ENCODE data around the gene CDO1. TPM values are rescaled to one million over a fixed set of nuclear protein-coding genes. Genes with fewer than 3 reads are reported as not detected.

Gene CDO1
- total RNA-seq (under 1 TPM; 0.19 to 0.34 TPM), total RNA-seq (0 to 2.7 (median 0.21) reads per million in 172 experiments)
- not detected for polyA plus RNA-seq (2013, experiment 1 of 2)
- polyA plus RNA-seq (2013, experiment 2 of 2): 0.39 TPM

DNA sequence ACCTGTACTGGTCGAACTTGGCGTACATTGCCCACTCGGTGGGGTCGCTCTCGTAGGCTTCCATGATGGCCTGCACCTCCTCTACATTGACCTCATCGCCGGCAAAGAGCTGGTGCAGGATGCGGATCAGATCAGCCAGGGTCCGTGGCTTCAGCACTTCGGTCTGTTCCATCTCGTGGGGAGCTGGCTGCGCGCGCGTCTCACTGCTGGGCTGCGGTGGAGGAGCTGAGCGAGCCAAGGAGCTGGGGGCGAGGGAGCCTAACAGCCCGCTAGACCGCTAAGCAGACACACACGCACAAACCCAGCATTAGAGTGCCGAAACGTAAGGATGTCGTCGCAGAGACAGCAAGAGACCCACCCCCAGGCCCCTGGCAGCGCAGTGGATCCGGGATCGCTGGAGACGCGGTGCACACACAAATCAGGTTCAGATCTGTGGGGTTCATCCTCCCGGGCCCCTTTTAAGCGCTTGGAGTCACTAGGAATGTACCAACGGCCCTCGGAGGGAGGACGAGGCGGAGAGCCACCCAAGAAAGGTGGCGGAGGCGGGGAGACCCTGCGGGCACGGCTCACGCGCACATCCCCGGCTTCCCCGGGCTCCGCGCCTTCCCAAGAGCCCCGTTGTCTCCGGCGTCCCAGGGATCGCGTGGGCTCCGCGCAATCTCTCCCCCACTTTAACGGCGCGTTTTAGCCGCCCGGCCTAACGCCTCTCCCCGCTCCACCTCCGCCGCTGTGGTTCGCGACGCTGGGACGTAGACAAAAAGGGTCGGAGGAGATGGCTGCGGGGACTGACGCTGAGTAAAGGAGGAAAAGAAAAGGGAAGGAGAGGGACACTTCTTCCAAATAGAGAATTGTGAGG is at the start of gene CDO1:
Gene CDO1 (minus strand): TSS at position 434 of the 856 bp plus-strand sequence. CDS start 262 bp downstream, at position 172.
- intact Hi-C loops (cut with DNase I, micrococcal nuclease): no loop called here
- Histone ChIP-seq H3K4me1 (ENCODE audit: insufficient read depth, low read length) (peaks cover 16% of the 10 kb centered on the region), H3K27me3 (ENCODE audit: control insufficient read depth in 1 of 2, insufficient read depth in 2 of 2, low read length in 2 of 2) (peaks cover 37 to 68% of the 10 kb centered on the region in 2 experiments), H3K4me3 (ENCODE audit: low read length) (peak within 1 kb of the TSS; percentile 38), H3K9me3 (ENCODE audit: control insufficient read depth in 1 of 2, insufficient read depth in 1 of 2, low read length in 2 of 2) (peaks cover 0 to 9% of the 10 kb centered on the region in 2 experiments), H3K27ac (ENCODE audit: low read depth in 1 of 2, low read length in 2 of 2) (no peak within 1 kb of the TSS), H3K36me3 (ENCODE audit: insufficient read depth, low read length) (no peaks in the 10 kb centered on the region)
- Mint-ChIP-seq H3K9me3 (no peaks in the 10 kb centered on the region), H3K4me3 (peak within 1 kb of the TSS; percentile 62), H3K27me3 (peaks cover 79% of the 10 kb centered on the region), H3K27ac (no peak within 1 kb of the TSS), H3K36me3 (ENCODE audit: low read depth) (no peaks in the 10 kb centered on the region), H3K4me1 (ENCODE audit: low read depth) (peaks cover 10% of the 10 kb centered on the region)
- ChIA-PET POLR2A (no interaction called here), CTCF (no interaction called here)
- ATAC-seq (ENCODE audit: poor library complexity): no peak
- no peak for TF ChIP-seq CTCF (IDR thresholded peaks at IDR 0.05)
- DNase-seq: peak in 4 of 14 experiments; percentile 4 to 26 (median 12)

DNA sequence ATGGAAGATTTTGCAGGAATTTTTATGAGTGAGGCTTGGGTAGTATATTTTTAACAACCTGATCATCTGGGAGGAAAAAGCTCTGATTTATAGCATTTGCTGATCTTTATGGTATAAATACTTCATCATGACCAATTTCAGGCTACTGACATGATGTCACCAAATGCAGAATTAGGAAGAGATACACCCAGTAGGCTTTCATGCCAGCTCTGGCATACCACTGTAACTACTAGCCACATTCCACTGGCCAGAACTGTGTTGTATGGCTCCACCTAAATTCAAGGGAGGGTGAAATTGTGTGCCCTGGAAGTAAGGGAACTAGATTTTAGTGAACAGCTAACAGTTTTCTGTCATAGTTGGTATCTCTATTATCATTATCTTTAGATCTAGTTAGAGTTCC is 42.9 kb upstream of the CDO1 start:
- Mint-ChIP-seq H3K9me3 (no peaks in the 10 kb centered on the region), H3K27me3 (no peaks in the 10 kb centered on the region), H3K36me3 (ENCODE audit: low read depth) (peaks cover 6% of the 10 kb centered on the region), H3K4me1 (ENCODE audit: low read depth) (peaks cover 32% of the 10 kb centered on the region), H3K4me3 (no peak overlapping the region), H3K27ac (no peak overlapping the region)
- Histone ChIP-seq H3K27ac (ENCODE audit: low read depth in 1 of 2, low read length in 2 of 2) (no peak overlapping the region), H3K27me3 (ENCODE audit: control insufficient read depth in 1 of 2, insufficient read depth in 2 of 2, low read length in 2 of 2) (no peaks in the 10 kb centered on the region), H3K36me3 (ENCODE audit: insufficient read depth, low read length) (no peaks in the 10 kb centered on the region), H3K4me3 (ENCODE audit: low read length) (no peak overlapping the region), H3K4me1 (ENCODE audit: insufficient read depth, low read length) (no peaks in the 10 kb centered on the region), H3K9me3 (ENCODE audit: control insufficient read depth in 1 of 2, insufficient read depth in 1 of 2, low read length in 2 of 2) (no peaks in the 10 kb centered on the region)
- DNase-seq: no peak
- no peak for TF ChIP-seq CTCF (IDR thresholded peaks at IDR 0.05)
- ATAC-seq (ENCODE audit: poor library complexity): no peak
- ChIA-PET POLR2A (no interaction called here), CTCF (interaction anchor here (1.4 kb wide), 1 partner anchor 13 kb away, joined by 4 read pairs; no protein-coding TSS in a partner anchor)
- intact Hi-C loops (cut with DNase I, micrococcal nuclease): no loop called here

DNA sequence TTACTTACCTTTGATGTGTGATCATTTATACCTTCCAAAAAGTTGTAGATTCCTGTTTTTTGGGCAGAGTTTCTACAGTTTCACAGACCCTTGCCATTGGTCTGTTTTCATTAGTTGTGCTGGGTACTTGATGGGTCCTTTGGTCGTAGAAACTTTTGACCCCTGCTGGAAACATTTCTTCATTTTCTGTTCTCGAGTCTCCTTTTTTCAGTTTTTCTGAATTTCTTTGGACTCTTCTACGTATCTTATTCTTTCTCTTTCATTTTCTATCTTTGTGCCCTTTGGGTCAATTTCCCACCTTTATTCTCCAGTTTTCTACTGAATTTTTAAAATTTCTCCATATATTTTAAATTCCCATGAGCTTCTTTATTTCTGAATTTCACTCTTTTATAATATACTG is 41.9 kb upstream of the CDO1 start:
- Histone ChIP-seq H3K27me3 (ENCODE audit: control insufficient read depth in 1 of 2, insufficient read depth in 2 of 2, low read length in 2 of 2) (no peaks in the 10 kb centered on the region), H3K27ac (ENCODE audit: low read depth in 1 of 2, low read length in 2 of 2) (no peak overlapping the region), H3K4me1 (ENCODE audit: insufficient read depth, low read length) (no peaks in the 10 kb centered on the region), H3K4me3 (ENCODE audit: low read length) (no peak overlapping the region), H3K36me3 (ENCODE audit: insufficient read depth, low read length) (no peaks in the 10 kb centered on the region), H3K9me3 (ENCODE audit: control insufficient read depth in 1 of 2, insufficient read depth in 1 of 2, low read length in 2 of 2) (no peaks in the 10 kb centered on the region)
- intact Hi-C loops (cut with DNase I, micrococcal nuclease): no loop called here
- ChIA-PET POLR2A (no interaction called here), CTCF (interaction anchor here (1.4 kb wide), 1 partner anchor 14 kb away, joined by 4 read pairs; no protein-coding TSS in a partner anchor)
- no peaks in the 10 kb centered on the region for H3K27me3 Mint-ChIP-seq
- DNase-seq (no peak), ATAC-seq (ENCODE audit: poor library complexity) (no peak)
- peaks cover 15% of the 10 kb centered on the region for H3K36me3 Mint-ChIP-seq (ENCODE audit: low read depth)
- H3K4me1 Mint-ChIP-seq (ENCODE audit: low read depth): peaks cover 37% of the 10 kb centered on the region
- no peak overlapping the region for H3K4me3 Mint-ChIP-seq
- H3K27ac Mint-ChIP-seq: no peak overlapping the region
- H3K9me3 Mint-ChIP-seq: no peaks in the 10 kb centered on the region
- TF ChIP-seq CTCF (IDR thresholded peaks at IDR 0.05): no peak

Measured in CD4-positive, alpha-beta T cell (primary cell).